Panc1 (cell line): ENCODE measurements around the gene CHN1. TPM values are rescaled to one million over a fixed set of nuclear protein-coding genes. Genes with fewer than 3 reads are reported as not detected.

Source experiments
- ATAC-seq: fragments of 200-7000 bp; cut with Tn5 transposase; 2 replicates; pipeline ENCODE4 v1.9.1; 2020; ENCODE audit warnings: mild to moderate bottlenecking, moderate library complexity
- BruUV-seq: library from RNA; stranded (reverse); fragments of 400-500 nt; replicated peaks from 2 replicates; lab custom pipeline; 2021; lab: Mats Ljungman, UMichigan
- CTCF ChIA-PET: fragments of 300-600 bp; sonication (Branson Sonifier 250); formaldehyde crosslinking; loops from one replicate; lab custom pipeline; 2022; ENCODE audit warnings: antibody characterized with exemption; lab: Charles Lee
- POLR2A ChIA-PET: fragments of 300-600 bp; sonication (Branson Sonifier 250); formaldehyde crosslinking; loops from one replicate; lab custom pipeline; 2022; ENCODE audit warnings: antibody characterized with exemption; lab: Charles Lee
- DNase-seq: peaks from one replicate; pipeline ENCODE4 v3.0.0-alpha.2; 2010; ENCODE audit warnings: low read depth, low spot score
- H3K27ac ChIP-seq: 2 replicates; pipeline ENCODE4 v1.5.1; 2011; ENCODE audit warnings: mild to moderate bottlenecking, low read length, inconsistent platforms
- H3K27me3 ChIP-seq: fragments of 200-500 bp; sonication (Bioruptor generic); 2 replicates; pipeline ENCODE4 v1.6.0; 2014; ENCODE audit warnings: low read length, inconsistent platforms; ENCODE audit not compliant: control insufficient read depth, insufficient read depth
- H3K36me3 ChIP-seq: fragments of 200-500 bp; sonication (Bioruptor generic); 2 replicates; pipeline ENCODE4 v1.5.1; 2014; ENCODE audit warnings: inconsistent platforms, mild to moderate bottlenecking, low read length, moderate library complexity; ENCODE audit not compliant: control insufficient read depth, insufficient read depth
- H3K4me1 ChIP-seq: 2 replicates; pipeline ENCODE4 v1.5.1; 2011; ENCODE audit warnings: inconsistent platforms, mild to moderate bottlenecking, low read length, moderate library complexity; ENCODE audit not compliant: control insufficient read depth, insufficient read depth
- H3K4me3 ChIP-seq, 2 experiments: 2 replicates each; pipeline ENCODE4 v1.5.1; 2011 to 2012; ENCODE audit warnings: low read depth in 2 of 2, low read length in 2 of 2, mild to moderate bottlenecking in 2 of 2, inconsistent platforms in 1 of 2, moderate library complexity in 1 of 2
- H3K9me3 ChIP-seq: fragments of 200-500 bp; sonication (Bioruptor generic); 2 replicates; pipeline ENCODE4 v1.5.1; 2014; ENCODE audit warnings: low read depth, mild to moderate bottlenecking, inconsistent platforms, low read length, moderate library complexity; ENCODE audit not compliant: control insufficient read depth, insufficient read depth
- CTCF ChIP-seq: fragments of 450-650 bp; IDR thresholded peaks from 2 replicates; pipeline ENCODE4 v1.5.1; 2017; ENCODE audit warnings: mild to moderate bottlenecking
- POLR2AphosphoS5 ChIP-seq: IDR thresholded peaks from 2 replicates; pipeline ENCODE4 v1.6.1; 2012; ENCODE audit warnings: mild to moderate bottlenecking, low read depth, low read length, moderate library complexity
- SIN3A ChIP-seq: IDR thresholded peaks from 2 replicates; pipeline ENCODE4 v1.6.1; 2012; ENCODE audit warnings: low read depth, mild to moderate bottlenecking, low read length, moderate library complexity, borderline replicate concordance; ENCODE audit not compliant: insufficient read depth
- TCF7L2 ChIP-seq: IDR thresholded peaks from 2 replicates; pipeline ENCODE4 v1.6.1; 2011; ENCODE audit warnings: mild to moderate bottlenecking, low read depth, low read length, inconsistent platforms
- in situ Hi-C: cut with HindIII; loops from 2 replicates; pipeline ENCODE4 v1.10.0; 2016; ENCODE audit warnings: low sequenced_read_pairs, low pct_unique_long_range_greater_than_20kb
- intact Hi-C: fragments of 100-400 bp; cut with micrococcal nuclease; formaldehyde crosslinking; loops from one replicate; pipeline ENCODE4 v1.10.0; 2022; ENCODE audit not compliant: unreplicated experiment
- total RNA-seq: library from RNA; stranded (reverse); gene quantifications from one replicate; pipeline ENCODE4 v1.2.1, GENCODE V29; 2021; ENCODE audit not compliant: unreplicated experiment
- TF ChIP-seq, protein P1 (sequence below), 2 experiments: IDR thresholded peaks; 2 replicates each; pipeline ENCODE4 v1.6.1; 2011 to 2012; ENCODE audit warnings: low read depth in 2 of 2, control low read depth in 1 of 2, low read length in 1 of 2, mild to moderate bottlenecking in 1 of 2, moderate library complexity in 1 of 2; ENCODE audit not compliant: insufficient read depth in 1 of 2

The CHN1 gene
- total RNA-seq, 1 experiment from 2014 or later, result 20.8 TPM

DNA sequence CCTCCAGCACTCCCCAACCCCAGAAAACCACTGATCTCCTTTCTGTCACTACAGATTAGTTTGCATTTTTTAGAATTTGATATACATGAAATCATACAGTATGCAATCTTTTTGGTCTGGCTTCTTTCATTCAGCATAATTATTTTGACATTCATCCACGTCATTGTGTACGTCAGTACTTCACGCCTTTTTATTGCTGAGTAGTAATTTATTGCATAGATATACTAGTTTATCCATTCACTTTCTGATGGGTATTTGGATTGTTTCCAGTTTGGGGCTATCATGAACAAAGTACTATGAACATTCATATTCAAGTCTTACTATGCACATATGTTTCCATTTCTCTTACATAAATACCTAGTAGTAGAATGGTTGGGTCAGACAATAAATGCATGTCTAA lies 20.1 kb upstream of the CHN1 start:
- no peak for ATAC-seq
- no peaks in the 10 kb centered on the region for H3K27me3 ChIP-seq
- in situ Hi-C loops, result no loop called here
- no peak overlapping the region for H3K27ac ChIP-seq
- no peaks in the 10 kb centered on the region for H3K9me3 ChIP-seq
- TF ChIP-seq CTCF (no peak), TCF7L2 (no peak), POLR2AphosphoS5 (no peak), SIN3A (no peak)
- TF ChIP-seq, protein P1, sequence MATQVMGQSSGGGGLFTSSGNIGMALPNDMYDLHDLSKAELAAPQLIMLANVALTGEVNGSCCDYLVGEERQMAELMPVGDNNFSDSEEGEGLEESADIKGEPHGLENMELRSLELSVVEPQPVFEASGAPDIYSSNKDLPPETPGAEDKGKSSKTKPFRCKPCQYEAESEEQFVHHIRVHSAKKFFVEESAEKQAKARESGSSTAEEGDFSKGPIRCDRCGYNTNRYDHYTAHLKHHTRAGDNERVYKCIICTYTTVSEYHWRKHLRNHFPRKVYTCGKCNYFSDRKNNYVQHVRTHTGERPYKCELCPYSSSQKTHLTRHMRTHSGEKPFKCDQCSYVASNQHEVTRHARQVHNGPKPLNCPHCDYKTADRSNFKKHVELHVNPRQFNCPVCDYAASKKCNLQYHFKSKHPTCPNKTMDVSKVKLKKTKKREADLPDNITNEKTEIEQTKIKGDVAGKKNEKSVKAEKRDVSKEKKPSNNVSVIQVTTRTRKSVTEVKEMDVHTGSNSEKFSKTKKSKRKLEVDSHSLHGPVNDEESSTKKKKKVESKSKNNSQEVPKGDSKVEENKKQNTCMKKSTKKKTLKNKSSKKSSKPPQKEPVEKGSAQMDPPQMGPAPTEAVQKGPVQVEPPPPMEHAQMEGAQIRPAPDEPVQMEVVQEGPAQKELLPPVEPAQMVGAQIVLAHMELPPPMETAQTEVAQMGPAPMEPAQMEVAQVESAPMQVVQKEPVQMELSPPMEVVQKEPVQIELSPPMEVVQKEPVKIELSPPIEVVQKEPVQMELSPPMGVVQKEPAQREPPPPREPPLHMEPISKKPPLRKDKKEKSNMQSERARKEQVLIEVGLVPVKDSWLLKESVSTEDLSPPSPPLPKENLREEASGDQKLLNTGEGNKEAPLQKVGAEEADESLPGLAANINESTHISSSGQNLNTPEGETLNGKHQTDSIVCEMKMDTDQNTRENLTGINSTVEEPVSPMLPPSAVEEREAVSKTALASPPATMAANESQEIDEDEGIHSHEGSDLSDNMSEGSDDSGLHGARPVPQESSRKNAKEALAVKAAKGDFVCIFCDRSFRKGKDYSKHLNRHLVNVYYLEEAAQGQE (IDR thresholded peaks at IDR 0.05; ENCODE audit: insufficient read depth in 1 of 2, low read depth in 2 of 2, low read length in 1 of 2), result no peak
- intact Hi-C loops, result no loop called here
- no peaks in the 10 kb centered on the region for H3K4me1 ChIP-seq
- no peak for DNase-seq
- ChIA-PET POLR2A (no interaction called here), CTCF (no interaction called here)
- no peak overlapping the region for H3K4me3 ChIP-seq
- no peaks in the 10 kb centered on the region for H3K36me3 ChIP-seq
- BruUV-seq, result no TSS peak

DNA sequence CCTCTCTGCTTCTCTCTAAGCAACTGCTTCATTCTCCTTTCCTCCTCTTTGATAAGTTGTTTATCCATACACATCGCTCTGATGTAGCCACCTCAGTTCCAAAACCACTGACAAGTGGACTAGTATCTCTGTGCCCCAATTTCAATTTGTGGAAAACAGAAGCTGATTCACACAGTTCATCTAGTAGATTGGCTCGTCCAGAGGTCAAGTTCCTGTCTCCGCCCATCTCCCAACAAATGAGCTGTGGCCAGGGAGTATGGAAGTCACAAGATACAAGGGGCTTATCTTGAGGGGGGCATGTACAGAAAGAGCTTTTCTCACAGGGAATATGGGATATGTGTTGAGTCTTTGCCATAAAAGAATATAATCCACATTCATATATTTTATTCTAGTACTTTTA lies 17.7 kb upstream of the CHN1 start:
- DNase-seq, result no peak
- intact Hi-C loops (no loop called here), in situ Hi-C loops (no loop called here)
- Histone ChIP-seq H3K27me3 (no peaks in the 10 kb centered on the region), H3K36me3 (no peaks in the 10 kb centered on the region), H3K27ac (no peak overlapping the region), H3K9me3 (no peaks in the 10 kb centered on the region), H3K4me1 (no peaks in the 10 kb centered on the region), H3K4me3 (no peak overlapping the region)
- POLR2A ChIA-PET, result no interaction called here
- TF ChIP-seq TCF7L2, result no peak
- no peak for TF ChIP-seq POLR2AphosphoS5
- TF ChIP-seq SIN3A, result no peak
- TF ChIP-seq CTCF, result no peak
- TF ChIP-seq, protein P1 (IDR thresholded peaks at IDR 0.05; ENCODE audit: insufficient read depth in 1 of 2, low read depth in 2 of 2, low read length in 1 of 2), result no peak
- no peak for ATAC-seq
- no TSS peak for BruUV-seq
- CTCF ChIA-PET, result no interaction called here
